GM18520 (cell line): Measurements from ENCODE around the gene TEN1.
A peak's percentile ranks its signal among the peaks of the same experiment; 100 is the strongest.
"Not testable (repeated sequence)": the region's sequence is repeated elsewhere in the genome, so short reads cannot be mapped to it uniquely, and the experiment has no call there.

ENCODE experiments used
- ATAC-seq: cut with Tn5 transposase; IDR thresholded peaks from one replicate; pipeline ENCODE4 v1.9.1; 2021; ENCODE audit not compliant: unreplicated experiment

Gene TEN1

GRCh38 chr17:75978938-75979704 lies at the start of gene TEN1, which contains the start of gene ACOX1:
Gene TEN1 (plus strand): TSS chr17:75979240. CDS start chr17:75986193, 6,953 bp downstream.
Gene ACOX1 (minus strand): TSS chr17:75979166. CDS start chr17:75979073, 93 bp downstream.
- ATAC-seq: peak; percentile 75

GRCh38 chr17:75931062-75931461 lies 48.0 kb upstream of the TEN1 start:
- no peak for ATAC-seq

DNA sequence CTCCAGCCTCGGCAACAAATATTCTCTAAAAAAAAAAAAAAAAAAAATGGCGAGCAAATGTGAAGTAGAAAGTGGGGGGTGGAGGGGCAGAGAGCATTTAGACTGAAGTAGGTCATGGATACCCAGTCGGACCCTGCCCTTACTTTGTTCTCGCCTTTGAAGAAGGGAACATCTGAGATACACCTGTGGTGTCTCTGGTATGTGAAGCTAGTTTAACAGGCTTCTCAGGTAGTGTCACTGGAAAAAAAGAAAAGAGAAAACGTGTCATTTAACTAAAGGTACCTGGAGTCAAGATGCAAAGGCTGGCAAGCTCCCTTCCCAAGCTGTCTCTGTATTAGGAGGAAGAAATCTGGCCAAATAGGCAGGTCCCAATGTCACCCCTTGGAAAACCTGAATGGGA lies 46.2 kb upstream of the TEN1 start:
- ATAC-seq: no peak

DNA sequence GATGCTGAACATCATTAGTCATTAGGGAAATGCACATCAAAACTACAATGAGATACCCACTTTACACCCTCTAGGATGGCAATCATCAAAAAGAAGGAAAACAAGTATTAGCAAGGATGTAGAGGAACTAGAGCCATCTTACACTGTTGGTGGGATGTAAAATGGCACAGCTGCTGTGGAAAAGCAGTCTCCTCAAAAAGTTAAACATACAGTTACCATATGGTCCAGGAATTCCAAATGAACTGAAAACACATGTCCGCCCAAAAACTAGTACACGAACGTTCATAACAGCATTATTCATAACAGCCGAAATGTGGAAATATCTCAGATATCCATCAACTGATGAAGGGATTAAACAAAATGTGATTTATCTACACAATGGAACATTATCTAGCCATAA lies 45.2 kb upstream of the TEN1 start:
- ATAC-seq: no peak

DNA sequence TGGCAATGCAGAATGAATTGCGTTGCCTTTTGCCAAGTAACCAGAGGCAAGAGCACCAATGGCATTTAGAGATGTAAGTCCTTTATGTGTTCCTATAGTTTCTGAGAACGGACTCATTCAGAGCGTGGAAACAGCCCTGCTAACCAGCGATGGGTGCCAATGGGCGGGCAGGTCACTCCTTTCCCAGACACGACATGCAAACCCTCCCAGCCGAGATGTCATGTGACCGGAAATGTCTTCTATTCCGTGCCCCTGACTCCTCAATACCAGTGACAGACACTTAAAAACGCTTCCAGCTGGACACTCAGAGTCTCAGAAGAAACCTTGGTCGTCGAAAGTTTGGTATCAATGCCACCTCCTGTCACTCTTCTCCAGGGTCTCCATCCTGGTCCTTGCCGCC lies 41.4 kb upstream of the TEN1 start:
- ATAC-seq: no peak

GRCh38 chr17:75940727-75941441 lies 38.2 kb upstream of the TEN1 start, which contains the start of gene FBF1:
Gene FBF1 (minus strand): TSS chr17:75941042. CDS start chr17:75938149, 2,893 bp downstream.
- peak; percentile 95 for ATAC-seq

- ATAC-seq: no peak
Observed at GRCh38 chr17:75941442-75941819, 37.6 kb upstream of the TEN1 start.

GRCh38 chr17:75942473-75942872 lies 36.6 kb upstream of the TEN1 start:
- no peak for ATAC-seq

- no peak for ATAC-seq
Observed at GRCh38 chr17:75943491-75943890, 35.5 kb upstream of the TEN1 start.

- no peak for ATAC-seq
Observed at GRCh38 chr17:75945211-75945610, 33.8 kb upstream of the TEN1 start.

- no peak for ATAC-seq
Observed at GRCh38 chr17:75950421-75950820, 28.6 kb upstream of the TEN1 start.

DNA sequence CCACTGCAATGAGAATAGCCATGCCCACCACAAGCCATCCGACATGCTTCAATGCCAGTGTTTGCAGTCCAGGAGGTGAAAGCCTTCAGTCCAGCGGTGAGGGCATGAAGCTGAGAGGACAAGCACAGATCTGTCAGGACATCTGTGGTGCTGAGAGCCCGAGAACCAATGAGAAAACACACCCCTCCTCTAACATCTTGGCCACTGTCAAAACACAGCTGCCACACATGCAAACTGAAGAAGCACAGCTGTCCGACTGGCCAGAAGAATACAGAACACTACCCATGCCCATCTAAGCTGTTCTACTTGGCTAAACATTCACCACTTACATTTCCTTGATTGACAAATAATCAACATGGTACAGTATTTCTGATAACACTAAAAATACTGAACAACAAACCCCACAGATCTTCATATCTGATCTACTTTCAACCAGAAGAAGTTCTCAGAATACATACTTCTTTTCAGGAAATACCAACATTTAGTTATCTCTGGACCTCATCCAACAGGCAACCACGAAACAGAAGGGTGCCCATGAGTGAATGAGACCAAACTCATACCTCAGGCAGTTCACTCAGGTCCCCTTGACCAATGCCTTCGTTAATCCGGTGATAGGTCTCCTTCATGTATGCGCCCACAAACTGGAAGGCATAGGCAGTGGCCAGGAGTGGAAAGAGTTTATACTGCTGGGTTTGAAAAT lies 28.0 kb upstream of the TEN1 start:
- ATAC-seq: no peak

GRCh38 chr17:75959051-75959838 lies 19.8 kb upstream of the TEN1 start:
- ATAC-seq: no peak

DNA sequence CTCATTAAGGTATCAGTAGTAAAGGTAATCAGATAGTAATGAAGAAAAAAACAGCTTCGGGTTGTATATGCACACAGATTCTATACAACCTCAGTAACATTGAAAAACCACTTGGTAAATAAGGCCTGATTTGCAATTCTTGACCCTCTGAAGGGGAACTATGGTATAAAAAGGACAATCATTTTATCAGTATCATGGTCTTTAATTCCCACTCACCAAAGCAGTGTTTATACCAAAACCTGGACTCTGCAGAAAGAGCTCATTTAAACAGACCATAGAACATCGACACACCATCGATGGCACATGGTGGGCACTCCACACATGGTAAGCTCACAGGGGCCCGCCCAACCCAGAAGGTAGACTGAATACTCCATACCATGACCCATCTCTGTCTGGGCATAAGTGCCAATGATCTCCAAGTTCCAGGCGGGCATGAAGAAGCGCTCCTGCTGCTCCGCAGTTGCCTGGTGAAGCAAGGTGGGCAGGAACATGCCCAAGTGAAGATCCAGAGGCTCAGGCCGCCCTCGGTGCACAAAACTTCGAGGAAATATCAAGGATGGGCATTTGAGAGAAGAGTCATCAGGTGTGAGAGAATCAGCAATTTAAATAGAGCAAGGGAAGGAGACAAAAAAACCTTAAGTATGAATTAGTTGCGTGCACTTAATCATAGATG lies 19.1 kb upstream of the TEN1 start:
- no peak for ATAC-seq

DNA sequence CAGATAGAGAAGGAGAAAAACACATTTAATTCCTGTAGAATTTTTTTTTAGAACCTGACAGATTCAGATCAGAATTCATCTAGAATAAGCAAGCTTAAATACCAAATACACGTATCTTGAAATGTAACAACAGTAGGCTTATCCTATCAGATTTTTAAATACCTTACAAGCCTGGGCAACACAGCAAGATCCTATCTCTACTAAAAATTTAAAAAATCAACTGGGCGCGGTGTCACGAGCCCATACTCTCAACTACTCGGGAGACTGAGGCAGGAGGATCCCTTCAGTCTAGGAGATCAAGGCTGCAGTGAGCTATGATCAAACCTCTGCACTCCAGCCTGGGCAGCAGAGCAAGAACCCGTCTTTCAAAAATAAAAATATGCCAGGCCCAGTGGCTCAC lies 13.6 kb upstream of the TEN1 start:
- ATAC-seq: no peak

DNA sequence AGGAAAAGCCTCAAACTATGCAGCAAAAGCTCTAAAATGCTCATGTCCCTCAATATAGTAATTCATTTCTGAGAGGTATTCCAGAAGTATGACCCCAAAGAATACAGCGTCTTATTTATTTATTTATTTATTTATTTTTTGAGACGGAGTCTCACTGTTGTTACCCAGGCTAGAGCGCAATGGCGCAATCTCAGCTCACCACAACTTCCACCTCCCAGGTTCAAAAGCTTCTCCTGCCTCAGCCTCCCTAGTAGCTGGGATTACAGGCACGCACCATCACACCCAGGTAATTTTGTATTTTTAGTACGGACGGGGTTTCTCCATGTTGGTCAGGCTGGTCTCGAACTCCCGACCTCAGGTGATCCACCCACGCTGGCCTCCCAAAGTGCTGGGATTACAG lies 10.0 kb upstream of the TEN1 start:
- ATAC-seq: not testable (repeated sequence)

- ATAC-seq: no peak
Observed at GRCh38 chr17:75970011-75970523, 9.0 kb upstream of the TEN1 start.

- no peak for ATAC-seq
Observed at GRCh38 chr17:75970626-75971025, 8.4 kb upstream of the TEN1 start.

GRCh38 chr17:75975187-75975586 lies 3.9 kb upstream of the TEN1 start:
- ATAC-seq: not testable (repeated sequence)

DNA sequence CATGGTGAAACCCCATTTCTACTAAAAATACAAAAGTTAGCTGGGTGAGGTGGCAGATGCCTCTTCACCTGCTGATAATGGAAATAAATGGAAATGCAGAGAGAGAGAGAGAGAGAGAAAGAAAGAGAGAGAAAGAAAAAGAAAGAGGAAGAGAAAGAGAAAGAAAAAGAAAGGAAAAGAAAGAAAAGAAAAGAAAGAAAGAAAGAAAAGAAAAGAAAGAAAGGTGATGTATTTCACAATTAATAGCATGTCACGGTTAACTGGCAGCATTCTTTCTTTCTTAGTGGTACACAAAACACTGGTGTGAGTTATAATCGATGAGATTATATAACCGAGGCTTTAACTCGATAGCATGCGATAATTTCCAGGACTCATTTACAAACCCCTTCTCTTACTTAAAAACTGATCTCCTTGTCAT lies 3.3 kb upstream of the TEN1 start:
- ATAC-seq: no peak
